HG03066 (cell line): Measurements from ENCODE around the gene COL27A1.

Source experiments
- ATAC-seq: cut with Tn5 transposase; IDR thresholded peaks from one replicate; pipeline ENCODE4 v1.9.1; 2021; ENCODE audit warnings: low read depth; ENCODE audit not compliant: unreplicated experiment

Gene COL27A1

DNA sequence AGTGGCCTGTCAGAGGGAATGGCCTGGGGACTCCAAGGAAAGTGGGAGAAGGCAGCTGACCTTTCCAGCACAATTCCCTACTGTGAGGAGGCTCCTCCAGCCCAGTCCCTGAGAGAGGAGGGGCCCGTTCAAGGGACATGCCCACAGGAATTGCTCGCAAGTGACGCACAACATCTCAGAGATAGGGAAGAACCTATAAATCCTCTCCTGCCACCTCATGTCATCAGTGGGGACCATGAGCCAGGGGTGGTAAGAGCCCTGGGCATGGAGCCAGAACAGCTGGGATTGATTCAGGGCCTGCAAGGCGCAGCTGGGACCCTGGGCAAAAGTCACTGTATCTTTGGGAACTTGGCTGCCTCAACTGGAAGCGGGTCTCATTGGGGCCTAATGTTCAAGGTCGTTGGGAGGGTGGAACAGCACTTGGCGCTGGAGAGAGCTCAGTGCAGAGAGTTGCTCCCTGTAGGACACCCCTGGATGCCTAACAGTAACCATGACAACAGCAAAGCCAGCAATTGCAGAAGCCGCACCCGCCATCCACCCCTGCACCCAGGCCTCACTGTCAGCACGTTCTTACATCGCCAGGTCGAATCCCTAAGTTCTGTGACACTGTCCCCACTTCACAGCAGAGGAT, 126.3 kb downstream of the COL27A1 start:
- ATAC-seq, result no peak

GRCh38 chr9:114282104-114282485, 126.8 kb downstream of the COL27A1 start:
- ATAC-seq, result no peak

DNA sequence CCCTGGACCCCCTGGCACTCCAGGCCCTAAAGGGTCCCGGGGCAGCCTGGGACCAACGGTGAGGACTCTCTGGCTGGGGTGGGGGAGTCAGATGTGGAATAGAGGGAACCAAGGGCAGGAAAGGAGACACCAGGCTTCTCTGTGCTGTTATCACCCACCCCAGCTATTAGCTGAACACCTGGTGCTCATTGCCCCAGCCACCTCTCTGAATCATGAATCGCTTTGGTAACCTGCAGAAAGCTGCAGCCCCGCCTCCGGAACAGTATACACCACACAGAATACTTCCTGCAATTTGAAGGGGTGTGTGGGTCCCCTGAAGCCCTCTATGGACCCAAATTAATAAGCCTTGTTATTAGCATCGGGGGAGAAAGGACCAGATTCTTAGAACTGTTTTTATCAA, 127.2 kb downstream of the COL27A1 start:
- no peak for ATAC-seq

DNA sequence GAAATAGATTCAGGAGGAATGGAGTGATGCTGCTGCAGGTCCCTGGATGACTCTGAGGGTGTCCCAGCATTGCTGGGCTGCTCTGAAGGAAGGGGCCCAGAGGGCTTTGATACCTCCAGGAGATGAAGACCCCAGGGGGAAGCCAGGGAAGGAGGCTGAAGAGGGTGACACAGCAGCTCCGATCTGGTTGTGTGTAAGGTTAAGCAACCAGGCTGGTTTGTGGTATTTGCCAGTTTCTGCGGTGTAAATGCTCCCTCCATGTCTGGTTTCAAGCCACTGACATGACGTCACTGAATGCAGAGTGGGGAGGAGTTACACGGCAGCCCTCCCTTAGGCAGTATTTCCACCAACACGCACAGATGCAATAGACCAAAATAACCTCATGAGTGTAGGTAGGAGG, 127.6 kb downstream of the COL27A1 start:
- ATAC-seq, result no peak

DNA sequence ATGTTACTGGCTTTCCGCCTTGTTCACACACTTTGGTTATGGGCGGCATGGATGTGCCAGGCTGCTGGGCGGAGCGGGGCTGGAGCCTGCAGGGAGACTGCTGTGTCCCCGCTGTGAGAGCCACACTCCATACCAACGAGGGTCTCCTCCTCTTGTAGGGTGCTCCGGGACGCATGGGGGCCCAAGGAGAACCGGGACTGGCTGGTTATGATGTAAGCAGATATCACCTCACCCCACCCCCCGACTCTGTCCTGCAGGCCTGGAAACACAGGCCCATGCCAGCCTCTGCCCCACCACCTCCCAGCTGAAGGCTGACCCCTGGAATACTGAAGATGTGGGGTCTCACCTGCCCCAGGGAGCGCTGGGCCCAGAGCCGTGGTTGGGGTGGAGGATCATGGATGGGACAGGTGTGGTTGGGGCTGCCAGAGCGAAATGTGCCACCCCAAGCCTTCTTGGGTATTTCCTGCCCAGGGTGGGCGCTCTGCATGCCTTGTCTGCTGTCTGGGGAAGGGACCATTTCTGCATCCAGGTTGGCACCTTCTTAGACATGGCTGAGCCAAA, 128.3 kb downstream of the COL27A1 start:
- no peak for ATAC-seq

- no peak for ATAC-seq
Measured at GRCh38 chr9:114284316-114285060, 129.2 kb downstream of the COL27A1 start.

- ATAC-seq, result no peak
Measured at GRCh38 chr9:114285166-114285867, 130.0 kb downstream of the COL27A1 start.

DNA sequence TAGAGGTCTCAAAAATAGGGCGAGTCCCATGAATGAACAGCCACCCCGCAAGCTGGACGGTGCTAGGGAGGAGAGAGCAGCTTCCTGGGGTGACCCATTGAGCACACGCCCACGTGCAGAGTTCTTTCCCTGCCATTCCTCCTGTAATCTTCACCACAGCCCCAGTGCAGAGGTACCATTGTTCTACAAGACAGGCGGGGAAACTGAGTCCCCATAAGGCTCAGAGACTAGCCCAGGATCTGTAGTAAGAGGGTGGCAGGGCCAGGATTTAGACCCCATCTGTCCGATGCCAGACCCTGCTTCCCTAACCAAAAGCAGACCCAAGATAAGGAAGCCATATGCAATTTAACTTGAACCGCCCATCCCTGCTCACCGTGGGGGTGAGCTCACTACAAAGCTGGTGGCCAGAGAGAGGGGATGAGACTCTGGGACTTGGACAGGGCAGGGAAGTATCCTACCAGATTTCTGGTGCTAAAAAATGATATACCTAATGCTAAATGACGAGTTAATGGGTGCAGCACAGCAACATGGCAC, 130.9 kb downstream of the COL27A1 start:
- ATAC-seq, result no peak

- no peak for ATAC-seq
Measured at GRCh38 chr9:114287001-114287762, 131.8 kb downstream of the COL27A1 start.

DNA sequence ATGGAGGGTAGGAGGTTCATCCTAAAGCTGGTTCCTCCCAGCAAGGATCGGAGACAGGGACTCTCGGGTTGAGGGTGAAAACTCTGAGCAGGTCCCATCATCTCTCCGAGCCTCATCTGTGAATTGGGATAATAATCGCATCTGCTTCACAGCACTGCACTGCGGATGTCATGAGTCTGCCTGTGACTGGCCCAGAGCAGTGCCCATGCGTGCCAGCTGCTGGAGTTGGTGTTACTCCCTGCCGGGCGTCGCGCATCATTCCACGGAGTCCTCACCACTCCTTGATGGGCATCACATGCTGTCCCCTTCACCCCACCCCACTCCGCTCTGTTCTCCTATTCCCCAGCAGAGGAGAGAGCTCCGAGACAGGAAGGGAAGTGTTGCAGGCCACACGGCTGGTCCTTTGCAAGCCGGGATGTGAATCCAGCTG, 132.4 kb downstream of the COL27A1 start:
- no peak for ATAC-seq

GRCh38 chr9:114288193-114289091, 133.1 kb downstream of the COL27A1 start:
- ATAC-seq, result no peak

DNA sequence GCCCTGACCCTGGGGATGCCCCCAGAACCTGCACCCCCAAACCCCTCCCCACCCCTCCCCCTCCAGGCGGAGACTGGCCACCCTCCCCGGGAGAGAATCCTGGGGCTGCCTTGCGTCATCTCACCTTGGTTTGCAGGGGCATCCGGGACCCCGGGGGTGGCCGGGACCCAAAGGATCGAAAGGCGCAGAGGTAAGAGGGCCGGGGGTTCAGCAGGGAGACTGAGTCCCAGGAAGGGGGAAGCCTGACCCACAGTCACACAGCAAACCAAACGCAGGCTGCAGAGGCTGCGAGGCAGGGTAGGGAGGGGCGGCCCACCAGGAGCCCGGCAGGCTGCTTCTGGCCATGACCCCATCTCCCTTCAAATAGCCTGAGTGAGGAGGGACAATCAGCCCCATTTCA, 133.8 kb downstream of the COL27A1 start:
- no peak for ATAC-seq

- no peak for ATAC-seq
Measured at GRCh38 chr9:114289571-114290481, 134.5 kb downstream of the COL27A1 start.

GRCh38 chr9:114290561-114290986, 135.2 kb downstream of the COL27A1 start:
- ATAC-seq, result no peak

GRCh38 chr9:114291064-114291474, 135.7 kb downstream of the COL27A1 start:
- ATAC-seq, result no peak

DNA sequence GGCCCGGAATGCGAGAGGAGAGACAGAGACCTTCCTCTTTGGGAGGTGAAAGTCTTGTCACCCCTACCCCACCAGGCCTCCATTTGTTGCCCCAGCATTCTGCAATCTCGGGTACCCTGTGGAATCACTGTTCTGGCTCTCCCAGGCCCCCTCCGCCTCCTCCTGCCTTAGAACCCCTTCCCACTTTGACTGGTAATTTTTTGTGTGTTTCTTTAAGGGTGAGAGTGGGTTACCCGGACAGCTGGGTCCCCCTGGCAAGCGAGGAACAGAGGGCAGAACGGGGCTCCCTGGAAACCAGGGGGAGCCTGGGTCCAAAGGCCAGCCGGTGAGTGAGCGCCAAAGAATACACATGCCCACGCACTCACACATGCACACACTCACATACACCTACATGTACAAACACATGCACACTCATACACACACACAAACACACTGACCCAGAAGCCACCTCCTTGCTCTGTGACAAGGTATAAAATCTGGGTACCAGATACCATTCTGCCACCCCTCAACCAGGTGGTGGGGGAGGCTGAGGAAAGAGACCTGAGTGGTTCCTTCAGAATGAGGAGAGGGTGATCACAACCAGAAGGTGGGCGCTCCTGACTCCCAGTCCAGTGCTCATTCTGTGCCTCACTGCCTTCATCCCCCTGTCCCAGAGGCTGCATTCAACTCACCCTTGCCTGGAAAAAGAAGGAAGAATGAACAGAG, 136.7 kb downstream of the COL27A1 start:
- ATAC-seq, result no peak

- ATAC-seq, result no peak
Measured at GRCh38 chr9:114294664-114295063, 139.3 kb downstream of the COL27A1 start.

GRCh38 chr9:114296338-114296737, 141.0 kb downstream of the COL27A1 start:
- ATAC-seq, result no peak
